GM12892 (cell line): ENCODE results near the gene CRKL.

Experiments used
- POLR2A ChIP-seq: IDR thresholded peaks from 2 replicates; pipeline ENCODE4 v1.6.1; 2011; ENCODE audit warnings: low read depth, low read length, control low read depth
- POLR2AphosphoS5 ChIP-seq: IDR thresholded peaks from 2 replicates; pipeline ENCODE4 v1.6.1; 2011; ENCODE audit warnings: low read depth, low read length, control low read depth
- TAF1 ChIP-seq: IDR thresholded peaks from 2 replicates; pipeline ENCODE4 v1.6.1; 2011; ENCODE audit warnings: low read depth, mild to moderate bottlenecking, control low read depth, low read length, borderline replicate concordance

- no peak for TF ChIP-seq POLR2AphosphoS5
- no peak for TF ChIP-seq POLR2A
- no peak for TF ChIP-seq TAF1
Observed at GRCh38 chr22:20955548-20955947, 38.3 kb downstream of the CRKL start.
